Right atrium auricular region (tissue), 2 donors: ENCODE data around the gene CDCP2. TPM values are rescaled to one million over a fixed set of nuclear protein-coding genes. Genes with fewer than 3 reads are reported as not detected.

Experiments
- DNase-seq: peaks from one replicate; pipeline ENCODE4 v3.0.0-alpha.2; 2019; ENCODE audit warnings: low spot score
- H3K27ac ChIP-seq, 2 donors: fragments of 200-600 bp; sonication (generic); 1 replicate in 1 of 2; 2 replicates in 1 of 2; pipeline ENCODE4 v1.5.1; 2016 to 2019
- H3K27me3 ChIP-seq, 2 donors: fragments of 200-600 bp; sonication (generic); one replicate each; pipeline versions ENCODE4 v1.5.1 to v1.6.0; 2017 to 2019
- H3K36me3 ChIP-seq: fragments of 200-600 bp; sonication (generic); one replicate; pipeline ENCODE4 v1.5.1; 2016
- H3K4me1 ChIP-seq, 2 donors: fragments of 200-600 bp; sonication (generic); one replicate each; pipeline versions ENCODE4 v1.5.1 to v1.6.0; 2017 to 2019
- H3K4me3 ChIP-seq, 2 donors: fragments of 200-600 bp; sonication (generic); 1 replicate in 1 of 2; 2 replicates in 1 of 2; pipeline ENCODE4 v1.5.1; 2017 to 2019; ENCODE audit warnings: mild to moderate bottlenecking in 1 of 2, moderate library complexity in 1 of 2
- H3K9me3 ChIP-seq, 2 donors: fragments of 200-600 bp; sonication (generic); one replicate each; pipeline ENCODE4 v1.5.1; 2019
- total RNA-seq, 2 donors: library from RNA; depleted of rRNA; stranded (reverse); fragments of >200 nt; gene quantifications; one replicate each; pipeline ENCODE4 v1.1.0, GENCODE V29; 2016
- TF ChIP-seq, protein P1 (sequence below), 2 donors: fragments of 200-600 bp; sonication (generic); IDR thresholded peaks; one replicate each; pipeline ENCODE4 v1.5.1; 2019; ENCODE audit warnings: antibody characterized with exemption in 2 of 2

CDCP2 gene
- total RNA-seq, 2 donors from 2014 or later, result not detected

DNA sequence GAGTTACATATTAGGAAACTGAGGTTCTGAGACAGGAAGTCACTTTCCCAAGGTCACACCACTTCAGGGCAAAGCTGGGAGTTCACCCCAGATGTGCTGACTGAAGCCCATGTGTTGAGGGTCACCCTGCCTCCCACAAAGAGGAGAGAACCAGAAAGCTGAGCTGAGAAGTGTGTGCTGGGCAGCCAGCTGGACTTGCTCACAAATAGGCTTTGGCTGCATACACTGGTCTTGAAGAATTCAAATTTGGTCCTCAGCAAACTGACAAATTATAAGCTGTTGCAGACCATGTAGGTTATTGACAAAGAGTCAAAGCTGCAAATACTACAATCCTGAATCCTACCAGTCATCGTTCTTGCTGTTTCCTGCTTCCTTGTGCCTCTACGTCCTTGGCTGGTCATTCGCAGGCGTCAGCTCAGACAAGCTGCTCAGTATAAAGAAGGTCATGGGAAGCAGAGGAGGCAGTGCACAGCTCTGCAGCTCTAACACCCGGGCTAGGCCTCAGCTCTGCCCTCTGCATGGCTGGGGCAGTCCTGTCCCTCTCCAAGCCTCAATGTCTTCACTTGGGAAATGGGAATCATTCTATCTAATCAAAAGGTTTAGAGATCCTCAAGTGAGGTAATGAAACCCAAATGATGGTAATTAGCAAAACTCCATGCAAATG lies 40.0 kb downstream of the CDCP2 start:
- H3K9me3 ChIP-seq, result no peaks in the 10 kb centered on the region
- TF ChIP-seq, protein P1, sequence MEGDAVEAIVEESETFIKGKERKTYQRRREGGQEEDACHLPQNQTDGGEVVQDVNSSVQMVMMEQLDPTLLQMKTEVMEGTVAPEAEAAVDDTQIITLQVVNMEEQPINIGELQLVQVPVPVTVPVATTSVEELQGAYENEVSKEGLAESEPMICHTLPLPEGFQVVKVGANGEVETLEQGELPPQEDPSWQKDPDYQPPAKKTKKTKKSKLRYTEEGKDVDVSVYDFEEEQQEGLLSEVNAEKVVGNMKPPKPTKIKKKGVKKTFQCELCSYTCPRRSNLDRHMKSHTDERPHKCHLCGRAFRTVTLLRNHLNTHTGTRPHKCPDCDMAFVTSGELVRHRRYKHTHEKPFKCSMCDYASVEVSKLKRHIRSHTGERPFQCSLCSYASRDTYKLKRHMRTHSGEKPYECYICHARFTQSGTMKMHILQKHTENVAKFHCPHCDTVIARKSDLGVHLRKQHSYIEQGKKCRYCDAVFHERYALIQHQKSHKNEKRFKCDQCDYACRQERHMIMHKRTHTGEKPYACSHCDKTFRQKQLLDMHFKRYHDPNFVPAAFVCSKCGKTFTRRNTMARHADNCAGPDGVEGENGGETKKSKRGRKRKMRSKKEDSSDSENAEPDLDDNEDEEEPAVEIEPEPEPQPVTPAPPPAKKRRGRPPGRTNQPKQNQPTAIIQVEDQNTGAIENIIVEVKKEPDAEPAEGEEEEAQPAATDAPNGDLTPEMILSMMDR (IDR thresholded peaks at IDR 0.05), result no peak
- no peak overlapping the region for H3K4me3 ChIP-seq
- H3K36me3 ChIP-seq, result no peaks in the 10 kb centered on the region
- H3K27ac ChIP-seq, result no peak overlapping the region
- no peak for DNase-seq
- H3K4me1 ChIP-seq, result no peaks in the 10 kb centered on the region
- no peaks in the 10 kb centered on the region for H3K27me3 ChIP-seq

DNA sequence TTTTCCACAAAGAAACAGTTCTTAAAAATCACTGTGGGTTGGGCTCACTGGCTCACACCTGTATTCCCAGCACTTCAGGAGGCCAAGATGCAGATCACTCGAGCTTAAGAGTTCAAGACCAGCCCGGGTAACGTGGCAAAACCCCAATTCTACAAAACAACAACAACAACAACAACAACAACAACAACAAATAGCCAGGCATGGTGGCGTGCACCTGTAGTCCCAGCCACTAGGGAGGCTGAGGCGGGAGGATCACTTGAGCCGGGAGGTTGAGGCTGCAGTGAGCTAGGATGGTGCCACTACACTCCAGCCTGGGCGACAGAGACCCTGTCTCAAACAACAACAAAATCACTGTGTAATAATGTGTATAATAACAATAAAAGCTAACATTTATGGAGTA lies 40.8 kb downstream of the CDCP2 start:
- TF ChIP-seq, protein P1 (IDR thresholded peaks at IDR 0.05), result no peak
- DNase-seq, result no peak
- Histone ChIP-seq H3K4me1 (no peaks in the 10 kb centered on the region), H3K4me3 (no peak overlapping the region), H3K9me3 (no peaks in the 10 kb centered on the region), H3K36me3 (no peaks in the 10 kb centered on the region), H3K27ac (no peak overlapping the region), H3K27me3 (no peaks in the 10 kb centered on the region)

DNA sequence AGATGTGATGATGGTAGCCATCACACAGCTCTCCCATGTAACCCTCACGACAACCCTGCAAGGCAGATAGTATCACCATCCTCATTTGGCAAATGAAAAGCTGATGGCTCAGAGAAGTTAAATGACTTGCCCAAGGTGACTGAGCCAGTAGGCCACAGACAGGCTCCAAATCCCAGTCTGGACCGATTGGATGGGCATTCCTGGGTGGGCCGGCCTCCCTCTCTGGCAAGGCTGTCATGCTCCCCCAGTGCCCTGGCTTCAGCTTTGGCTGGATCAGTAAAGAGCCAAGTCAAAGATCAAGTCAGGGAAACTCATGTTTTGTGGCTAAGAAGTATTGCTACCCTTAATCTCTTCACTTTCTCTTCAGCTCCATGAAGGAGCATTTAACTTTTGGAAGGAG lies 41.2 kb downstream of the CDCP2 start:
- TF ChIP-seq, protein P1 (IDR thresholded peaks at IDR 0.05), result no peak
- no peaks in the 10 kb centered on the region for H3K27me3 ChIP-seq

DNA sequence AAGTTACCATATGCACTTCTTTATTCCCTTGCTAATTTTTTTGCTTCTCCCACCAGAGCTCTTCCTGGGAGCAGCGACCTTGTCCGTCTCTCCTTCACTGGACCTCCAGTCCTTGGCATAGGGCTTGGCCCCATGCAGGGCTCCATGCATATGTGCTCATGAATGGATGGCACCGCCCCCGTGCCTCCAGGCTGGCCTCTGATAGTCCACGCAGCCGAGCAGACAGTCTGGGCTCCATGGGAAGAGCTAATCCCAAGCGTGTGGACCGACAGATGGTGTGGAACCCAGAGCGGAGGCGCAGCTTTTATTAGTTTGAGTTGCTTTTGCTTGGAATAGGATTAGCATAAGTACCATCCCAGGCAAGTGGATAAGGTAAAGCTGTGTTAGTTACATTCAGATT lies 41.8 kb downstream of the CDCP2 start:
- Histone ChIP-seq H3K27ac (no peak overlapping the region), H3K4me3 (no peak overlapping the region), H3K4me1 (no peaks in the 10 kb centered on the region), H3K27me3 (no peaks in the 10 kb centered on the region), H3K36me3 (no peaks in the 10 kb centered on the region), H3K9me3 (no peaks in the 10 kb centered on the region)
- TF ChIP-seq, protein P1 (IDR thresholded peaks at IDR 0.05), result no peak
- no peak for DNase-seq

More for the DNA sequence above, 41.2 kb downstream of the CDCP2 start:
- Histone ChIP-seq H3K36me3 (no peaks in the 10 kb centered on the region), H3K9me3 (no peaks in the 10 kb centered on the region), H3K4me3 (no peak overlapping the region), H3K27ac (no peak overlapping the region), H3K4me1 (no peaks in the 10 kb centered on the region)
- DNase-seq, result no peak

DNA sequence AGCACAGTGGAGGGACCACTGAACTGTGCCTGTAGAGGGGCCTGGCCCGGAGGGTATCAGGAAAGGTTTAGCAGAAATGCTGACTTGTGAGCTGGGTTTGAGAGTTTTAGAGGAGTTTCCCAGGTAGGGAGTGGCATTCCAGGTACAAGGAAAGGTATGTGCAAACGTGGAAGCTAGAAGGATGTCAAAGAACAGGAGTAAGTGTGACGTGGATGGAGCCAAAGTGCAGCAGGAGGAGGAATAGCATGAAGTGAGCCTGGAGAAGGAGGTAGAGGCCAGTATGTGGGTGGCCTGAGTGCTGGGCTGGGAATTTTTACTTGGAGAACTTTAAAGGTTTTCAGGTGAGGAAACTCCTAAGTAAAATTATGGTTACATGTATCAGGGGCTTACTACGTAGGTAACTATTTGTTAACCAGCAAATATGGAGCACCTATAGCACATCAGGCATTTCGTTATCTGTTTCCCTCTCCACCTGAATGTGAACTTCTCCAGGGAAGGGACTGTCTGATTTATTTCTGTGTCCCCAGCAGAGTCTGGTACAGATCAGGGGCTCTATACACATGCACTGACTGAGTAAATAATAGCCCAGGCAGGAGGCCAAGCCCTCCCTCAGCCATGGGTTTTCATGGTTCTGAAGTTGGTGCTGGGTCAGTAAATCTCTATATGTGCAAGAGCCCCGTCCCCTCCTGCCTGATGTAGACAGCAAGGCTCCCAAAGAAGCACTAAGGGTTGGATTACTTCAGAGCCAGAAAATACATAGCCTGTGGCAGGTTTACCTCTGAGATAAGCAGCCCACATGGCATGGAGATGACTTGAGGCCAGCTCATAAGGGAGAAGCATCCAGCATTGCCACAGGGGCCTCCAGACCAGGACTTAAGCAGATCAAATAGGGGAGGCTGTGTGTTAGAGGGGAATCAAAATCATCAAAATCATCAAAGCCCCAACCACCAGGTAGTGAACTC lies 43.4 kb downstream of the CDCP2 start:
- H3K27ac ChIP-seq, result no peak overlapping the region
- H3K9me3 ChIP-seq, result no peaks in the 10 kb centered on the region
- DNase-seq, result no peak
- no peaks in the 10 kb centered on the region for H3K4me1 ChIP-seq
- H3K4me3 ChIP-seq, result no peak overlapping the region
- H3K27me3 ChIP-seq, result no peaks in the 10 kb centered on the region
- TF ChIP-seq, protein P1 (IDR thresholded peaks at IDR 0.05), result no peak
- H3K36me3 ChIP-seq, result no peaks in the 10 kb centered on the region
